GM18909 (cell line): ENCODE data around the gene FAM9B.

Experiments
- ATAC-seq: cut with Tn5 transposase; IDR thresholded peaks from one replicate; pipeline ENCODE4 v1.9.1; 2021; ENCODE audit warnings: mild to moderate bottlenecking; ENCODE audit not compliant: unreplicated experiment, poor library complexity

FAM9B gene

GRCh38 chrX:8981723-8982122 lies 52.2 kb downstream of the FAM9B start:
- no peak for ATAC-seq

DNA sequence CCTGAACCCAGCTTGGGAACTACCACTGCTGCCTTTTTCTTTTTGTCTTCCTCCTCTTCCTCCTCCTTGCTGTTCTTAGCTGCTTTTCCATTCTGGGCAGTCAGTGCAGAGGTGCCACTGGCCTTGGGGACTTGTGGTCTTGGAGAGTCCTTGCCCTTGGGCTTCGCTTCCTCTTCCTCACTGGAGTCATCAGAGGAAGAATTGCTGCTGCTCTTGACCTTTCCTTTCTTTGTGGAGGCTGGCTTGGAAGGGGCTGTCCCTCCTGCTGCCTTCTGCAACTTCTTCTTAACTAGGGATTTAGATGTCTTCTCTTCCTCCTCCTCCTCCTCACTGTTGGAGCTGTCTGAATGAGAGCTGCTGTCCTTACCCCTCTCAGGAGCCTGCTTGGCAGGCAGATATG lies 53.2 kb downstream of the FAM9B start:
- no peak for ATAC-seq
